MM.1S (cell line): ENCODE measurements around the gene ESYT1.

ENCODE experiments used
- DNase-seq: peaks from one replicate; pipeline ENCODE4 v3.0.0-alpha.2; 2015
- H2AFZ ChIP-seq: fragments of 300-600 bp; sonication (generic); 2 replicates; pipeline ENCODE4 v1.6.0; 2016; ENCODE audit warnings: antibody characterized with exemption, low read length
- H3F3A ChIP-seq: fragments of 300-600 bp; sonication (generic); 2 replicates; pipeline ENCODE4 v1.6.1; 2016; ENCODE audit warnings: mild to moderate bottlenecking, antibody characterized with exemption, low read length, moderate library complexity, mixed read lengths; ENCODE audit not compliant: insufficient read depth
- H3K27ac ChIP-seq: fragments of 300-600 bp; sonication (generic); 2 replicates; pipeline ENCODE4 v1.5.1; 2016; ENCODE audit warnings: mild to moderate bottlenecking, low read length
- H3K27me3 ChIP-seq: fragments of 300-600 bp; sonication (generic); replicated peaks from 2 replicates; pipeline ENCODE4 v1.6.0; 2016; ENCODE audit warnings: low read length; ENCODE audit not compliant: insufficient read depth
- H3K36me3 ChIP-seq: fragments of 300-600 bp; sonication (generic); replicated peaks from 2 replicates; pipeline ENCODE4 v1.6.1; 2016; ENCODE audit warnings: mild to moderate bottlenecking, low read length, mixed read lengths; ENCODE audit not compliant: insufficient read depth
- H3K4me1 ChIP-seq: fragments of 300-600 bp; sonication (generic); 2 replicates; pipeline ENCODE4 v1.6.1; 2016; ENCODE audit warnings: low read length, mixed read lengths
- H3K4me2 ChIP-seq: fragments of 300-600 bp; sonication (generic); 2 replicates; pipeline ENCODE4 v1.6.0; 2016; ENCODE audit warnings: low read depth, low read length
- H3K4me3 ChIP-seq: fragments of 300-600 bp; sonication (generic); 2 replicates; pipeline ENCODE4 v1.5.1; 2016; ENCODE audit warnings: low read length, mixed read lengths
- H3K79me2 ChIP-seq: fragments of 300-600 bp; sonication (generic); 2 replicates; pipeline ENCODE4 v1.6.1; 2016; ENCODE audit warnings: mixed run types, low read length, mixed read lengths
- H3K9ac ChIP-seq: fragments of 300-600 bp; sonication (generic); 2 replicates; pipeline ENCODE4 v1.6.1; 2016; ENCODE audit warnings: low read length, mixed read lengths
- H3K9me2 ChIP-seq: fragments of 300-600 bp; sonication (generic); replicated peaks from 2 replicates; pipeline ENCODE4 v1.6.1; 2016; ENCODE audit warnings: mild to moderate bottlenecking, low read length, mixed read lengths; ENCODE audit not compliant: insufficient read depth
- H3K9me3 ChIP-seq: fragments of 300-600 bp; sonication (generic); replicated peaks from 2 replicates; pipeline ENCODE4 v1.6.1; 2016; ENCODE audit warnings: mild to moderate bottlenecking, low read length, mixed read lengths; ENCODE audit not compliant: insufficient read depth
- H4K20me1 ChIP-seq: fragments of 300-600 bp; sonication (generic); 2 replicates; pipeline ENCODE4 v1.6.1; 2016; ENCODE audit warnings: mild to moderate bottlenecking, low read length, moderate library complexity, mixed read lengths; ENCODE audit not compliant: insufficient read depth
- CTCF ChIP-seq: fragments of 300-600 bp; sonication (generic); IDR thresholded peaks from 2 replicates; pipeline ENCODE4 v1.5.1; 2016; ENCODE audit warnings: antibody characterized with exemption, low read length, mixed read lengths
- EZH2 ChIP-seq: fragments of 300-600 bp; sonication (generic); optimal IDR thresholded peaks from 2 replicates; pipeline ENCODE3; 2017; ENCODE audit warnings: low read depth, mild to moderate bottlenecking, antibody characterized with exemption, low read length, mixed read lengths
- EZH2phosphoT487 ChIP-seq: fragments of 300-600 bp; sonication (generic); IDR thresholded peaks from 2 replicates; pipeline ENCODE4 v1.6.1; 2018; ENCODE audit warnings: antibody characterized with exemption, low read length

ESYT1 gene

GRCh38 chr12:56172839-56173238, 44.8 kb downstream of the ESYT1 start:
- Histone ChIP-seq H3F3A (0 out of 2 replicates have a peak, but pooled peaks cover 4% of the 10 kb centered on the region), H3K79me2 (no peaks in the 10 kb centered on the region), H3K9ac (no peak overlapping the region), H3K36me3 (no peaks in the 10 kb centered on the region), H4K20me1 (no peaks in the 10 kb centered on the region), H3K4me1 (no peaks in the 10 kb centered on the region), H3K9me2 (no peaks in the 10 kb centered on the region), H3K9me3 (no peaks in the 10 kb centered on the region), H3K4me2 (no peak overlapping the region), H3K27ac (no peak overlapping the region), H2AFZ (no peak overlapping the region), H3K4me3 (no peak overlapping the region), H3K27me3 (no peaks in the 10 kb centered on the region)
- DNase-seq = no peak
- TF ChIP-seq CTCF = no peak
- no peak for TF ChIP-seq EZH2phosphoT487
- TF ChIP-seq EZH2 = no peak

GRCh38 chr12:56178347-56178746, 50.3 kb downstream of the ESYT1 start:
- no peaks in the 10 kb centered on the region for H3K4me1 ChIP-seq
- H3K9ac ChIP-seq = no peak overlapping the region
- no peak overlapping the region for H2AFZ ChIP-seq
- peaks cover 11% of the 10 kb centered on the region; the same call in 1 of the 2 replicates for H3K36me3 ChIP-seq
- no peaks in the 10 kb centered on the region for H3K9me3 ChIP-seq
- H4K20me1 ChIP-seq = no peaks in the 10 kb centered on the region
- no peaks in the 10 kb centered on the region for H3K79me2 ChIP-seq
- H3K9me2 ChIP-seq = no peaks in the 10 kb centered on the region
- no peaks in the 10 kb centered on the region for H3F3A ChIP-seq
- no peak overlapping the region for H3K27ac ChIP-seq
- no peak for DNase-seq
- no peak overlapping the region for H3K4me3 ChIP-seq
- TF ChIP-seq EZH2phosphoT487 (no peak), CTCF (no peak), EZH2 (no peak)
- no peaks in the 10 kb centered on the region for H3K27me3 ChIP-seq
- no peak overlapping the region for H3K4me2 ChIP-seq

- Histone ChIP-seq H2AFZ (no peak overlapping the region), H3F3A (peaks cover 14% of the 10 kb centered on the region), H3K9me3 (no peaks in the 10 kb centered on the region), H3K4me1 (peaks cover 23% of the 10 kb centered on the region), H3K9me2 (no peaks in the 10 kb centered on the region), H4K20me1 (no peaks in the 10 kb centered on the region), H3K27ac (no peak overlapping the region), H3K79me2 (peaks cover 47% of the 10 kb centered on the region), H3K9ac (no peak overlapping the region), H3K4me3 (no peak overlapping the region), H3K27me3 (no peaks in the 10 kb centered on the region), H3K4me2 (peak overlapping the region; percentile 79; the same call in 1 of the 2 replicates), H3K36me3 (0 out of 2 replicates have a peak, but pooled peaks cover 11% of the 10 kb centered on the region)
- no peak for DNase-seq
- TF ChIP-seq EZH2phosphoT487 (no peak), CTCF (no peak), EZH2 (no peak)
Measured at GRCh38 chr12:56186957-56187356, 58.9 kb downstream of the ESYT1 start.
